ENCODE results near the gene PCGF1. TPM values are rescaled to one million over a fixed set of nuclear protein-coding genes. Genes with fewer than 3 reads are reported as not detected.

Gene PCGF1
- total and polyA plus RNA-seq, 2 of the 13 experiments (the other 11 are each of a cell fraction or from before 2014, with no cell fraction given), result 20.4 to 22.6 TPM

DNA sequence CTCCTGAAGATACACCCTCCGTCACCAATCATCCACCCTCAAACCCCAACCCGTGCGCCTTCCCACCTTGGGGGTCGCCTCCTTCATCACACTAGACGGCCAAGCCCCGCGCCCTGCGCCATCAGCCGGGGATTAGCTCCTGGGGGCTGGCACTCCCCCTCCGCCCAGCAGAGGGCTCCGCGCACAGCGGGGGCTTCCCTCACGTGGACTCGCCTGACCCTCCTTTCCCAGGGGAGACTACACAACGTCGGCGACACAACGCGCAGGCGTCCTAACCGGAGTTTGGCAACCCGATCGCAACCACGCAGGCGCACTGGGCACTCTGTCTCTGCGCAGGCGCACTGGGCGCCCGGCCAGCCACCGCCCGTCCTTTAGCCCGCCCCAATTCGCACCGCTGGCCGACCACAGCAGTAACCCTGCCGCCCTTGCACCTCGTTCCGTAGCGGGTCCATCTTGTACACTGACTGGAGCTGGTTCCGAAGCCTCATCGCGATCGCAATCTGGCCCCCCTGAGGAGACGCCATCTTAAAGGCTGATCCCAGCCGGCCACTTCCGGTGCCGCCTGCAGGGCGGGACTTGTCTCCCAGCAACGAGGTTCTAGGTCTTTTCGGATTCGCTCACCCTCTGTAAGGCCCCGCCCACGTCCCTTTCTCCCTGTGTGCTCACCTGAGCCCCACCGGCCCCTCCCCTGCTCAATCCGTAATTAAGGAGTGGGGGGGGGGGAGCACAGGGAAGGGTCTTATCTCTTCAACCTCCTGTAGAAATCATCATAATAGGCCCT lies at the start of gene PCGF1 (continued):
- TF ChIP-seq, protein P1, sequence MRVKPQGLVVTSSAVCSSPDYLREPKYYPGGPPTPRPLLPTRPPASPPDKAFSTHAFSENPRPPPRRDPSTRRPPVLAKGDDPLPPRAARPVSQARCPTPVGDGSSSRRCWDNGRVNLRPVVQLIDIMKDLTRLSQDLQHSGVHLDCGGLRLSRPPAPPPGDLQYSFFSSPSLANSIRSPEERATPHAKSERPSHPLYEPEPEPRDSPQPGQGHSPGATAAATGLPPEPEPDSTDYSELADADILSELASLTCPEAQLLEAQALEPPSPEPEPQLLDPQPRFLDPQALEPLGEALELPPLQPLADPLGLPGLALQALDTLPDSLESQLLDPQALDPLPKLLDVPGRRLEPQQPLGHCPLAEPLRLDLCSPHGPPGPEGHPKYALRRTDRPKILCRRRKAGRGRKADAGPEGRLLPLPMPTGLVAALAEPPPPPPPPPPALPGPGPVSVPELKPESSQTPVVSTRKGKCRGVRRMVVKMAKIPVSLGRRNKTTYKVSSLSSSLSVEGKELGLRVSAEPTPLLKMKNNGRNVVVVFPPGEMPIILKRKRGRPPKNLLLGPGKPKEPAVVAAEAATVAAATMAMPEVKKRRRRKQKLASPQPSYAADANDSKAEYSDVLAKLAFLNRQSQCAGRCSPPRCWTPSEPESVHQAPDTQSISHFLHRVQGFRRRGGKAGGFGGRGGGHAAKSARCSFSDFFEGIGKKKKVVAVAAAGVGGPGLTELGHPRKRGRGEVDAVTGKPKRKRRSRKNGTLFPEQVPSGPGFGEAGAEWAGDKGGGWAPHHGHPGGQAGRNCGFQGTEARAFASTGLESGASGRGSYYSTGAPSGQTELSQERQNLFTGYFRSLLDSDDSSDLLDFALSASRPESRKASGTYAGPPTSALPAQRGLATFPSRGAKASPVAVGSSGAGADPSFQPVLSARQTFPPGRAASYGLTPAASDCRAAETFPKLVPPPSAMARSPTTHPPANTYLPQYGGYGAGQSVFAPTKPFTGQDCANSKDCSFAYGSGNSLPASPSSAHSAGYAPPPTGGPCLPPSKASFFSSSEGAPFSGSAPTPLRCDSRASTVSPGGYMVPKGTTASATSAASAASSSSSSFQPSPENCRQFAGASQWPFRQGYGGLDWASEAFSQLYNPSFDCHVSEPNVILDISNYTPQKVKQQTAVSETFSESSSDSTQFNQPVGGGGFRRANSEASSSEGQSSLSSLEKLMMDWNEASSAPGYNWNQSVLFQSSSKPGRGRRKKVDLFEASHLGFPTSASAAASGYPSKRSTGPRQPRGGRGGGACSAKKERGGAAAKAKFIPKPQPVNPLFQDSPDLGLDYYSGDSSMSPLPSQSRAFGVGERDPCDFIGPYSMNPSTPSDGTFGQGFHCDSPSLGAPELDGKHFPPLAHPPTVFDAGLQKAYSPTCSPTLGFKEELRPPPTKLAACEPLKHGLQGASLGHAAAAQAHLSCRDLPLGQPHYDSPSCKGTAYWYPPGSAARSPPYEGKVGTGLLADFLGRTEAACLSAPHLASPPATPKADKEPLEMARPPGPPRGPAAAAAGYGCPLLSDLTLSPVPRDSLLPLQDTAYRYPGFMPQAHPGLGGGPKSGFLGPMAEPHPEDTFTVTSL (CRISPR knock-in tag; IDR thresholded peaks at IDR 0.05; ENCODE audit: borderline replicate concordance), result 0 out of 2 replicates have a peak, but pooled peaks have one; percentile 39
- TF ChIP-seq, protein P2, sequence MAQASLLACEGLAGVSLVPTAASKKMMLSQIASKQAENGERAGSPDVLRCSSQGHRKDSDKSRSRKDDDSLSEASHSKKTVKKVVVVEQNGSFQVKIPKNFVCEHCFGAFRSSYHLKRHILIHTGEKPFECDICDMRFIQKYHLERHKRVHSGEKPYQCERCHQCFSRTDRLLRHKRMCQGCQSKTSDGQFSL (CRISPR knock-in tag; IDR thresholded peaks at IDR 0.05), result peak; percentile 90
- TF ChIP-seq CBFB (CRISPR knock-in tag; IDR thresholded peaks at IDR 0.05), result peak; percentile 85
- TF ChIP-seq, protein P3, sequence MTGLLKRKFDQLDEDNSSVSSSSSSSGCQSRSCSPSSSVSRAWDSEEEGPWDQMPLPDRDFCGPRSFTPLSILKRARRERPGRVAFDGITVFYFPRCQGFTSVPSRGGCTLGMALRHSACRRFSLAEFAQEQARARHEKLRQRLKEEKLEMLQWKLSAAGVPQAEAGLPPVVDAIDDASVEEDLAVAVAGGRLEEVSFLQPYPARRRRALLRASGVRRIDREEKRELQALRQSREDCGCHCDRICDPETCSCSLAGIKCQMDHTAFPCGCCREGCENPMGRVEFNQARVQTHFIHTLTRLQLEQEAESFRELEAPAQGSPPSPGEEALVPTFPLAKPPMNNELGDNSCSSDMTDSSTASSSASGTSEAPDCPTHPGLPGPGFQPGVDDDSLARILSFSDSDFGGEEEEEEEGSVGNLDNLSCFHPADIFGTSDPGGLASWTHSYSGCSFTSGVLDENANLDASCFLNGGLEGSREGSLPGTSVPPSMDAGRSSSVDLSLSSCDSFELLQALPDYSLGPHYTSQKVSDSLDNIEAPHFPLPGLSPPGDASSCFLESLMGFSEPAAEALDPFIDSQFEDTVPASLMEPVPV (CRISPR knock-in tag; IDR thresholded peaks at IDR 0.05), result peak; percentile 80
- peak; percentile 61 for TF ChIP-seq CHCHD3 (CRISPR knock-in tag; IDR thresholded peaks at IDR 0.05)
- TF ChIP-seq GZF1 (CRISPR knock-in tag; IDR thresholded peaks at IDR 0.05), result peak; percentile 84; the same call in 1 of the 2 replicates
- peak; percentile 79 for TF ChIP-seq MAZ (IDR thresholded peaks at IDR 0.05; ENCODE audit: borderline replicate concordance, low read depth, low read length)
- TF ChIP-seq MAZ (CRISPR knock-in tag; IDR thresholded peaks at IDR 0.05; ENCODE audit: low read depth), result peak; percentile 94
- peak; percentile 59 for TF ChIP-seq HMG20B (CRISPR knock-in tag; conservative IDR thresholded peaks at IDR 0.05)
- TF ChIP-seq ZBTB8A (CRISPR knock-in tag; IDR thresholded peaks at IDR 0.05; ENCODE audit: borderline replicate concordance, low read depth), result no peak; the same call in 1 of the 2 replicates
- TF ChIP-seq SMARCC2 (IDR thresholded peaks at IDR 0.05), result no peak
- TF ChIP-seq ZNF496 (CRISPR knock-in tag; IDR thresholded peaks at IDR 0.05; ENCODE audit: insufficient replicate concordance), result no peak
- no peak for TF ChIP-seq TAF15 (IDR thresholded peaks at IDR 0.05; ENCODE audit: low read depth, low read length, poor library complexity, severe bottlenecking)
- peak; percentile 100 for TF ChIP-seq ZC3H13 (CRISPR knock-in tag; IDR thresholded peaks at IDR 0.05)
- no peak for TF ChIP-seq ZNF33A (CRISPR knock-in tag; IDR thresholded peaks at IDR 0.05; ENCODE audit: borderline replicate concordance)
- peak; percentile 92; the same call in 1 of the 2 replicates for TF ChIP-seq KAT7 (CRISPR knock-in tag; IDR thresholded peaks at IDR 0.05; ENCODE audit: borderline replicate concordance)
- no peak for TF ChIP-seq ZFP1 (CRISPR knock-in tag; IDR thresholded peaks at IDR 0.05)
- TF ChIP-seq ZNF891 (CRISPR knock-in tag; IDR thresholded peaks at IDR 0.05), result peak; percentile 83; the same call in 1 of the 2 replicates
- no peak for TF ChIP-seq HMG20A (CRISPR knock-in tag; IDR thresholded peaks at IDR 0.05; ENCODE audit: borderline replicate concordance)
- no peak for TF ChIP-seq PRPF4 (IDR thresholded peaks at IDR 0.05; ENCODE audit: low read depth, low read length, poor library complexity, severe bottlenecking)
- no peak for TF ChIP-seq MBD4 (IDR thresholded peaks at IDR 0.05; ENCODE audit: borderline replicate concordance, low read length)
- peak; percentile 95; the same call in 1 of the 2 replicates for TF ChIP-seq ZNF766 (CRISPR knock-in tag; IDR thresholded peaks at IDR 0.05; ENCODE audit: borderline replicate concordance)
- TF ChIP-seq ZFP82 (CRISPR knock-in tag; IDR thresholded peaks at IDR 0.05; ENCODE audit: borderline replicate concordance), result no peak; the same call in 1 of the 2 replicates
